Osteocyte (in vitro differentiated cells): ENCODE results near the gene CALCOCO2. TPM values are rescaled to one million over a fixed set of nuclear protein-coding genes. Genes with fewer than 3 reads are reported as not detected.

ENCODE experiments used
- DNase-seq: peaks from one replicate; pipeline ENCODE4 v3.0.0; 2021; ENCODE audit warnings: mixed read lengths; ENCODE audit not compliant: unreplicated experiment; ENCODE audit errors: extremely low spot score
- H3K27ac Mint-ChIP-seq: one replicate; pipeline ENCODE4 v1.8.0; 2021; ENCODE audit warnings: mild to moderate bottlenecking, mixed read lengths; ENCODE audit not compliant: unreplicated experiment
- H3K27me3 Mint-ChIP-seq: one replicate; pipeline ENCODE4 v1.8.0; 2021; ENCODE audit warnings: mixed read lengths; ENCODE audit not compliant: unreplicated experiment
- H3K36me3 Mint-ChIP-seq: one replicate; pipeline ENCODE4 v1.8.0; 2021; ENCODE audit warnings: mixed read lengths; ENCODE audit not compliant: unreplicated experiment
- H3K4me1 Mint-ChIP-seq: one replicate; pipeline ENCODE4 v1.8.0; 2021; ENCODE audit warnings: mixed read lengths; ENCODE audit not compliant: unreplicated experiment
- H3K4me3 Mint-ChIP-seq: one replicate; pipeline ENCODE4 v1.8.0; 2021; ENCODE audit warnings: mild to moderate bottlenecking, moderate library complexity, mixed read lengths; ENCODE audit not compliant: unreplicated experiment
- H3K9me3 Mint-ChIP-seq: one replicate; pipeline ENCODE4 v1.8.0; 2021; ENCODE audit warnings: mixed read lengths; ENCODE audit not compliant: unreplicated experiment
- total RNA-seq: library from RNA; stranded (reverse); gene quantifications from 2 replicates; pipeline ENCODE4 v1.2.1, GENCODE V29; 2021
- TF ChIP-seq, protein P1 (sequence below): fragments of 200-600 bp; sonication (generic); IDR thresholded peaks from 2 replicates; pipeline ENCODE4 v1.5.0; 2021; ENCODE audit warnings: antibody characterized with exemption, mild to moderate bottlenecking, moderate library complexity

Gene CALCOCO2
- total RNA-seq, 1 donor from 2014 or later, result 94.4 TPM

- Mint-ChIP-seq H3K9me3 (no peaks in the 10 kb centered on the region), H3K27me3 (no peaks in the 10 kb centered on the region), H3K4me1 (peaks cover 27% of the 10 kb centered on the region), H3K27ac (peak overlapping the region; percentile 93), H3K36me3 (peaks cover 9% of the 10 kb centered on the region), H3K4me3 (no peak overlapping the region)
- no peak for DNase-seq
- TF ChIP-seq, protein P1, sequence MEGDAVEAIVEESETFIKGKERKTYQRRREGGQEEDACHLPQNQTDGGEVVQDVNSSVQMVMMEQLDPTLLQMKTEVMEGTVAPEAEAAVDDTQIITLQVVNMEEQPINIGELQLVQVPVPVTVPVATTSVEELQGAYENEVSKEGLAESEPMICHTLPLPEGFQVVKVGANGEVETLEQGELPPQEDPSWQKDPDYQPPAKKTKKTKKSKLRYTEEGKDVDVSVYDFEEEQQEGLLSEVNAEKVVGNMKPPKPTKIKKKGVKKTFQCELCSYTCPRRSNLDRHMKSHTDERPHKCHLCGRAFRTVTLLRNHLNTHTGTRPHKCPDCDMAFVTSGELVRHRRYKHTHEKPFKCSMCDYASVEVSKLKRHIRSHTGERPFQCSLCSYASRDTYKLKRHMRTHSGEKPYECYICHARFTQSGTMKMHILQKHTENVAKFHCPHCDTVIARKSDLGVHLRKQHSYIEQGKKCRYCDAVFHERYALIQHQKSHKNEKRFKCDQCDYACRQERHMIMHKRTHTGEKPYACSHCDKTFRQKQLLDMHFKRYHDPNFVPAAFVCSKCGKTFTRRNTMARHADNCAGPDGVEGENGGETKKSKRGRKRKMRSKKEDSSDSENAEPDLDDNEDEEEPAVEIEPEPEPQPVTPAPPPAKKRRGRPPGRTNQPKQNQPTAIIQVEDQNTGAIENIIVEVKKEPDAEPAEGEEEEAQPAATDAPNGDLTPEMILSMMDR, result no peak
Observed at GRCh38 chr17:48840441-48840840, 9.6 kb downstream of the CALCOCO2 start.

GRCh38 chr17:48841395-48841831, 10.6 kb downstream of the CALCOCO2 start:
- TF ChIP-seq, protein P1, result no peak
- no peaks in the 10 kb centered on the region for H3K9me3 Mint-ChIP-seq
- H3K36me3 Mint-ChIP-seq, result peaks cover 9% of the 10 kb centered on the region
- H3K27ac Mint-ChIP-seq, result peak overlapping the region; percentile 93
- peak overlapping the region; percentile 69 for H3K4me3 Mint-ChIP-seq
- no peaks in the 10 kb centered on the region for H3K27me3 Mint-ChIP-seq
- peaks cover 27% of the 10 kb centered on the region for H3K4me1 Mint-ChIP-seq
- DNase-seq, result no peak

- no peak for DNase-seq
Observed at GRCh38 chr17:48842746-48843145, 11.9 kb downstream of the CALCOCO2 start.

DNA sequence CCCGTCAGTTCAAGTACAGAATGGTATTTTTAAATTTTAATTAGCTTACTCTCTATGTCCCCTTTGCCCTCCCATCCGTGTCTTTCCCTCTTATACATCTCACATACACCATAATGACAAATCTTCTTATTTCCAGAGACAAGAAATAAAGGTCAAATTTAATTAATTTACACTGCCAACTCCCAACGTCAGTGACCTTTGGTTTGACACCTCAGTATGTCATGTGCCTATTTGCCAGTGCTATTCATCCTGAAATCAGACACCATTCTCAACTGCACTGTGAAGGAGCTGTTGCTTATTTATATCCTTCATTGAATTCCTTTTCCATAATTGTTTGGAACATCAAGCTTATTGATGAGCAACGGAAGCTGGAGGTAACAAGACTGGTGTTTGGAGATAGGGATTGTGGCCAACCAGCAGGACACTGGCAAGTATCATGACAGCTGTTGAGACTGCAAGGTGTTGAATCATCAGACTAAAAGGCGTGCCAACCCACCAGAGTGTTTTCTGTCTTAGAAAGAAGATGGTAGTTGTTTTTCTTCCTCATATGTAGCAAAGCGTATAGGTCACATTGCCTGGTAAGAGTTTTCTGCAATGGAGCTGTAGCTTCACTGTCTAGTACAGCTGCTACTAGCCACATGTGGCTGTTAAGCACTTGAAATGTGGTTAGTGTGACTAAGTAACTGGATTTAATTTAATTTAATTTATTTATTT, 12.5 kb downstream of the CALCOCO2 start:
- Mint-ChIP-seq H3K27me3 (no peaks in the 10 kb centered on the region), H3K4me1 (peaks cover 27% of the 10 kb centered on the region), H3K9me3 (no peaks in the 10 kb centered on the region), H3K36me3 (peaks cover 20% of the 10 kb centered on the region), H3K27ac (no peak overlapping the region), H3K4me3 (no peak overlapping the region)
- TF ChIP-seq, protein P1, result no peak
- no peak for DNase-seq

More at GRCh38 chr17:48842746-48843145, 11.9 kb downstream of the CALCOCO2 start:
- peaks cover 27% of the 10 kb centered on the region for H3K4me1 Mint-ChIP-seq
- no peaks in the 10 kb centered on the region for H3K9me3 Mint-ChIP-seq
- H3K36me3 Mint-ChIP-seq, result peaks cover 15% of the 10 kb centered on the region
- H3K4me3 Mint-ChIP-seq, result no peak overlapping the region
- TF ChIP-seq, protein P1, result no peak
- no peaks in the 10 kb centered on the region for H3K27me3 Mint-ChIP-seq
- no peak overlapping the region for H3K27ac Mint-ChIP-seq

- Mint-ChIP-seq H3K4me1 (no peaks in the 10 kb centered on the region), H3K27ac (no peak overlapping the region), H3K9me3 (no peaks in the 10 kb centered on the region), H3K27me3 (no peaks in the 10 kb centered on the region), H3K36me3 (peaks cover 48% of the 10 kb centered on the region), H3K4me3 (no peak overlapping the region)
- TF ChIP-seq, protein P1, result no peak
- DNase-seq, result no peak
Observed at GRCh38 chr17:48850792-48851323, 20.0 kb downstream of the CALCOCO2 start.
